Chondrocyte (in vitro differentiated cells): ENCODE data around the gene PRR5. TPM values are rescaled to one million over a fixed set of nuclear protein-coding genes. Genes with fewer than 3 reads are reported as not detected.

Source experiments
- DNase-seq: peaks from one replicate; pipeline ENCODE4 v3.0.0; 2021; ENCODE audit warnings: mixed read lengths, low spot score
- H3K27ac Mint-ChIP-seq: one replicate; pipeline ENCODE4 v1.8.0; 2021; ENCODE audit warnings: mild to moderate bottlenecking, moderate library complexity, mixed read lengths; ENCODE audit not compliant: unreplicated experiment
- H3K27me3 Mint-ChIP-seq: 2 replicates; pipeline ENCODE4 v1.8.0; 2021; ENCODE audit warnings: low read depth, mixed read lengths
- H3K36me3 Mint-ChIP-seq: 2 replicates; pipeline ENCODE4 v1.8.0; 2021; ENCODE audit warnings: low read depth, mixed read lengths
- H3K4me1 Mint-ChIP-seq: 2 replicates; pipeline ENCODE4 v1.8.0; 2021; ENCODE audit warnings: low read depth, mild to moderate bottlenecking, mixed read lengths
- H3K4me3 Mint-ChIP-seq: one replicate; pipeline ENCODE4 v1.8.0; 2021; ENCODE audit warnings: mild to moderate bottlenecking, moderate library complexity, mixed read lengths; ENCODE audit not compliant: unreplicated experiment
- H3K9me3 Mint-ChIP-seq: 2 replicates; pipeline ENCODE4 v1.8.0; 2021; ENCODE audit warnings: low read depth, mixed read lengths
- CTCF ChIP-seq: fragments of 200-600 bp; sonication (generic); IDR thresholded peaks from 2 replicates; pipeline ENCODE4 v1.5.0; 2021; ENCODE audit warnings: antibody characterized with exemption, mild to moderate bottlenecking, moderate library complexity
- total RNA-seq: library from RNA; stranded (reverse); gene quantifications from 3 replicates; pipeline ENCODE4 v1.2.1, GENCODE V29; 2021

The PRR5 gene
- total RNA-seq, 1 donor from 2014 or later, result 15.1 TPM

GRCh38 chr22:44684506-44685383, 17.3 kb upstream of the PRR5 start:
- Mint-ChIP-seq H3K9me3 (no peaks in the 10 kb centered on the region), H3K4me3 (no peak overlapping the region), H3K27ac (peak overlapping the region; percentile 69), H3K4me1 (peaks cover 19% of the 10 kb centered on the region), H3K36me3 (no peaks in the 10 kb centered on the region), H3K27me3 (no peaks in the 10 kb centered on the region)
- peak; percentile 99 for TF ChIP-seq CTCF
- peak; percentile 85 for DNase-seq

- Mint-ChIP-seq H3K36me3 (no peaks in the 10 kb centered on the region), H3K4me3 (no peak overlapping the region), H3K27me3 (no peaks in the 10 kb centered on the region), H3K9me3 (no peaks in the 10 kb centered on the region), H3K27ac (peak overlapping the region; percentile 57), H3K4me1 (peaks cover 19% of the 10 kb centered on the region)
- DNase-seq, result no peak
- no peak for TF ChIP-seq CTCF
Measured at GRCh38 chr22:44685384-44686056, 16.5 kb upstream of the PRR5 start.

GRCh38 chr22:44686873-44687600, 15.0 kb upstream of the PRR5 start:
- Mint-ChIP-seq H3K27me3 (no peaks in the 10 kb centered on the region), H3K36me3 (no peaks in the 10 kb centered on the region), H3K27ac (no peak overlapping the region), H3K4me3 (no peak overlapping the region), H3K9me3 (no peaks in the 10 kb centered on the region), H3K4me1 (peaks cover 19% of the 10 kb centered on the region)
- DNase-seq, result no peak
- TF ChIP-seq CTCF, result no peak

GRCh38 chr22:44689173-44689572, 12.8 kb upstream of the PRR5 start:
- Mint-ChIP-seq H3K27ac (no peak overlapping the region), H3K27me3 (no peaks in the 10 kb centered on the region), H3K4me1 (peaks cover 19% of the 10 kb centered on the region), H3K36me3 (no peaks in the 10 kb centered on the region), H3K9me3 (no peaks in the 10 kb centered on the region), H3K4me3 (no peak overlapping the region)
- no peak for TF ChIP-seq CTCF
- no peak for DNase-seq

- Mint-ChIP-seq H3K36me3 (no peaks in the 10 kb centered on the region), H3K27ac (no peak overlapping the region), H3K4me1 (peaks cover 11% of the 10 kb centered on the region), H3K9me3 (no peaks in the 10 kb centered on the region), H3K27me3 (no peaks in the 10 kb centered on the region), H3K4me3 (no peak overlapping the region)
- no peak for DNase-seq
- no peak for TF ChIP-seq CTCF
Measured at GRCh38 chr22:44689915-44690524, 12.0 kb upstream of the PRR5 start.
